NB4 (cell line): Measurements from ENCODE around the gene EPSTI1.

Source experiments
- CTCF ChIP-seq: IDR thresholded peaks from one replicate; pipeline ENCODE4 v1.5.1; 2012; ENCODE audit warnings: low read depth, low read length
- MAX ChIP-seq: IDR thresholded peaks from 2 replicates; pipeline ENCODE4 v1.6.1; 2011; ENCODE audit warnings: low read depth, low read length
- POLR2A ChIP-seq: IDR thresholded peaks from 2 replicates; pipeline ENCODE4 v1.6.1; 2011; ENCODE audit warnings: mild to moderate bottlenecking; ENCODE audit not compliant: insufficient read length; ENCODE audit errors: extremely low read depth

GRCh38 chr13:43021926-43022670 lies 30.1 kb upstream of the EPSTI1 start:
- TF ChIP-seq CTCF, result no peak
- no peak for TF ChIP-seq POLR2A
- TF ChIP-seq MAX, result no peak
